AG09309 (cell line): ENCODE results near the gene REEP3.

Experiments used
- DNase-seq: peaks from one replicate; pipeline ENCODE4 v3.0.0-alpha.2; 2010; ENCODE audit warnings: low read depth
- H3K4me3 ChIP-seq: 2 replicates; pipeline ENCODE4 v1.5.1; 2011; ENCODE audit warnings: mild to moderate bottlenecking, low read depth, low read length, moderate library complexity; ENCODE audit not compliant: control insufficient read depth
- TF ChIP-seq, protein P1 (sequence below): IDR thresholded peaks from 2 replicates; pipeline ENCODE4 v1.5.1; 2011; ENCODE audit warnings: mild to moderate bottlenecking, low read depth, low read length, inconsistent platforms; ENCODE audit not compliant: insufficient read depth, control insufficient read depth; ENCODE audit errors: missing control alignments

REEP3 gene

DNA sequence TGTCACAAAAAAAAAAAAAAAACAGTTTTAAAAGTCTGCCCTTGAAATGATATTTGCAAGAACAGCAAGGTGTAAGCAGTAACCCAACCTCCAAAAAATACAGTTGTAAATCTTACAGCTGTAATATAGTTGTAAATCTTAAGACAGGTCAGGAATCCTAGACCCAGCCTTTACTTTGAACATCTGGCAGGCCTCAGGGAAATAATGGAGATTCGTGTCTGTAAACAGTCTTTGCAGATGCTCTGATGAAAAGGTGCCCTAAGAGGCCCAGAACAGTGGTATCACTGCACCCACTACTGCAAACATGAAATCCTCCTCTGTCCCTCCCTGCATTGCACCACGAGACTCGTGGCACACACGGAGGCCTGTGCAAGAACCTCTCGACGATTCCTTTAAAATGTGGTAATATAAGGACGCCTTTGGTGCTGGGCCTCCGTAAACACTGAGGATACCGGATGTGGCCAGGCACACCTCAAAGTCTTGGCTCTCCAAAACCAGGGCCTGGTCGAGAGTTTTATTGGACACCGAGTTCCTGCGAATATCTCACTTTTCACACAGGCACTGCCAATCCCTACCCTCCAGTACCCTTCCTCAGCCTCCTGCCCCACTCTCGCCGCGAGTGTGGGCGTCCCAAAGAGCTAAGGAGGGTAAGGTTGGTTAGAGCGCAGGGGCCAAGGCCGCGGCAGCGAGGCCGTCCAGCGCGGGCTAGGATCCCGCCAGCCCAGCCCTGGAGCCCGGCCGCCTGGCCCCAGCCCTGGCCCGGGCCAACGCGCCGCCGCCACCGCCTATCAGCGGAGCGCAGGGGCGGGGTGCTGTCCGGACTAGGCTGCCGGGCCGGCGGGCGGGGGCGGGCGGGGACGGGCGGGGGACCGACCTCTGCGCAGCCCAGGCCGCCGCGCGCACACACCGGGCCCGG lies at the start of gene REEP3:
Gene REEP3, plus strand, starts transcription at position 902 of the 916 bp plus-strand sequence. CDS start 145 bp downstream, outside the sequence.
- TF ChIP-seq, protein P1, sequence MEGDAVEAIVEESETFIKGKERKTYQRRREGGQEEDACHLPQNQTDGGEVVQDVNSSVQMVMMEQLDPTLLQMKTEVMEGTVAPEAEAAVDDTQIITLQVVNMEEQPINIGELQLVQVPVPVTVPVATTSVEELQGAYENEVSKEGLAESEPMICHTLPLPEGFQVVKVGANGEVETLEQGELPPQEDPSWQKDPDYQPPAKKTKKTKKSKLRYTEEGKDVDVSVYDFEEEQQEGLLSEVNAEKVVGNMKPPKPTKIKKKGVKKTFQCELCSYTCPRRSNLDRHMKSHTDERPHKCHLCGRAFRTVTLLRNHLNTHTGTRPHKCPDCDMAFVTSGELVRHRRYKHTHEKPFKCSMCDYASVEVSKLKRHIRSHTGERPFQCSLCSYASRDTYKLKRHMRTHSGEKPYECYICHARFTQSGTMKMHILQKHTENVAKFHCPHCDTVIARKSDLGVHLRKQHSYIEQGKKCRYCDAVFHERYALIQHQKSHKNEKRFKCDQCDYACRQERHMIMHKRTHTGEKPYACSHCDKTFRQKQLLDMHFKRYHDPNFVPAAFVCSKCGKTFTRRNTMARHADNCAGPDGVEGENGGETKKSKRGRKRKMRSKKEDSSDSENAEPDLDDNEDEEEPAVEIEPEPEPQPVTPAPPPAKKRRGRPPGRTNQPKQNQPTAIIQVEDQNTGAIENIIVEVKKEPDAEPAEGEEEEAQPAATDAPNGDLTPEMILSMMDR, result no peak
- peak; percentile 41 for DNase-seq
- peak within 1 kb of the TSS; percentile 89 for H3K4me3 ChIP-seq

DNA sequence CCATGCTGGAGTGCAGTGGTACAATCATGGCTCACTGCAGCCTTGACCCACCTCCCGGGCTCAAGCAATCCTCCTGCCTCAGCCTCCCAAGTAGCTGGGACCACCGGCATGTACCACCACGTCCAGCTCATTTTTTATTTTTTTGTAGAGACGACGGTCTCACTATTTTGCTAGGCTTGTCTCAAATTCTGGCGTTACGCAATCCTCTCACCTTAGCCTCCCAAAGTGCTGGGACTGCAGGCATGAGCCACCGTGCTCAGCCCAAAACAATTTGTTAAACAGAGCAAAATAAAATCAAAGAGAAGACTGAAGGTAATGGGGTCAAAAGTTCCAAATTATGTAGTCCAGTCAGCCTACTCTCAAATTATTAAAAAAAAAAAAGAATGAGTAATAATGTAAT lies 46.7 kb upstream of the REEP3 start:
- DNase-seq, result no peak
- TF ChIP-seq, protein P1, result no peak
- H3K4me3 ChIP-seq, result no peak overlapping the region

- no peak for DNase-seq
- H3K4me3 ChIP-seq, result no peak overlapping the region
- TF ChIP-seq, protein P1, result no peak
Measured at GRCh38 chr10:63477927-63478326, 43.3 kb upstream of the REEP3 start.

- no peak overlapping the region for H3K4me3 ChIP-seq
- TF ChIP-seq, protein P1, result no peak
- no peak for DNase-seq
Measured at GRCh38 chr10:63478564-63478963, 42.6 kb upstream of the REEP3 start.

DNA sequence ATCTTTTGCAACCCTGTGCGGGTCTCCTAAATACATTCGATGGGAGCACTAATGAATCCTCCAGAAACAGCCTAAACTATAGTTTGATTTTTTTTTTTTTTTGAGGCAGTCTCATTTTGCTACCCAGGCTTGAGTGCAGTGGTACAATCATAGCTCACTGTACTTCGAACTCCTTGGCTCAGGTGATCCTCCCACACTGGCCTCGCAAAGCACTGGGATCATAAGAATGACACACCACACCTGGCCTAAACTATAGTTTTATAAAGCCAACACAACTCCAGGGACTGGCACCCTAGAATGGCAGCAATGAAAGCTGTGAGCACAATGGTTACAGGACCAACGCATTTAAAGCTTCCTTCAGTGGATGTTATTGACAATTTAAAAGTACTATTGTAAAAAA lies 41.0 kb upstream of the REEP3 start:
- no peak for DNase-seq
- TF ChIP-seq, protein P1, result no peak
- H3K4me3 ChIP-seq, result no peak overlapping the region

- DNase-seq, result no peak
- TF ChIP-seq, protein P1, result no peak
- H3K4me3 ChIP-seq, result no peak overlapping the region
Measured at GRCh38 chr10:63481815-63482421, 39.3 kb upstream of the REEP3 start.
